Endothelial cell of umbilical vein (primary cell): ENCODE data around the gene MBLAC2. TPM values are rescaled to one million over a fixed set of nuclear protein-coding genes. Genes with fewer than 3 reads are reported as not detected.

Experiments used
- BruUV-seq: library from RNA; stranded (reverse); fragments of 400-500 nt; replicated peaks from 2 replicates; lab custom pipeline; 2021; lab: Mats Ljungman, UMichigan
- CTCF ChIA-PET: fragments of 300-600, 350-600 bp; sonication (Branson Sonifier 250); formaldehyde crosslinking; loops from one replicate; lab custom pipeline; 2021; ENCODE audit warnings: antibody characterized with exemption, inconsistent platforms; lab: Charles Lee
- POLR2A ChIA-PET: fragments of 300-600, 350-600 bp; sonication (Branson Sonifier 250); formaldehyde crosslinking; loops from one replicate; lab custom pipeline; 2021; ENCODE audit warnings: antibody characterized with exemption, inconsistent platforms; lab: Charles Lee
- DNase-seq: peaks from one replicate; pipeline ENCODE4 v3.0.0-alpha.2; 2011; ENCODE audit warnings: low read depth, low spot score
- FAIRE-seq: peaks from 2 replicates; lab custom pipeline; 2011; peaks lifted over from hg19 to GRCh38; lab: Jason Lieb, UNC
- H2AFZ ChIP-seq: 2 replicates; pipeline ENCODE4 v1.6.0; 2012; ENCODE audit warnings: low read depth, low read length, control low read depth, inconsistent platforms
- H3K27ac ChIP-seq: 2 replicates; pipeline ENCODE4 v1.5.1; 2011; ENCODE audit warnings: low read depth, mild to moderate bottlenecking, control low read depth, low read length, moderate library complexity; ENCODE audit not compliant: insufficient read depth
- H3K27me3 ChIP-seq, 2 experiments: 2 replicates each; pipeline versions ENCODE4 v1.6.0 to v1.6.1; 2011; ENCODE audit warnings: low read length in 2 of 2, mixed read lengths in 1 of 2; ENCODE audit not compliant: control insufficient read depth in 2 of 2, insufficient read depth in 2 of 2
- H3K36me3 ChIP-seq, 2 experiments: 2 replicates in 1 of 2; 3 replicates in 1 of 2; pipeline ENCODE4 v1.5.1; 2011; ENCODE audit warnings: low read length in 2 of 2, mild to moderate bottlenecking in 1 of 2, moderate library complexity in 1 of 2; ENCODE audit not compliant: control insufficient read depth in 2 of 2, insufficient read depth in 2 of 2; ENCODE audit errors: extremely low read depth in 1 of 2
- H3K4me1 ChIP-seq: 3 replicates; pipeline ENCODE4 v1.5.1; 2011; ENCODE audit warnings: mild to moderate bottlenecking, low read length; ENCODE audit not compliant: control insufficient read depth, insufficient read depth; ENCODE audit errors: extremely low read depth
- H3K4me2 ChIP-seq: 2 replicates; pipeline ENCODE4 v1.6.1; 2011; ENCODE audit warnings: low read length, control low read depth, mixed read lengths; ENCODE audit not compliant: insufficient read depth
- H3K4me3 ChIP-seq, 3 experiments: fragments of 200-600 bp in 1 of 3; sonication (generic), shearing (Covaris generic) in 1 of 3; replicated peaks in 1 of 3; 2 replicates each; pipeline ENCODE4 v1.5.1; 2011 to 2016; ENCODE audit warnings: control low read depth in 3 of 3, low read length in 3 of 3, mild to moderate bottlenecking in 2 of 3, inconsistent platforms in 1 of 3, low read depth in 1 of 3, moderate library complexity in 1 of 3; ENCODE audit not compliant: insufficient read depth in 1 of 3
- H3K79me2 ChIP-seq: 2 replicates; pipeline ENCODE4 v1.6.0; 2012; ENCODE audit warnings: low read length, inconsistent platforms; ENCODE audit not compliant: control insufficient read depth, insufficient read depth
- H3K9ac ChIP-seq: replicated peaks from 2 replicates; pipeline ENCODE3; 2011; ENCODE audit warnings: low read length, control low read depth; ENCODE audit not compliant: insufficient read depth; ENCODE audit errors: extremely low read depth
- H3K9me1 ChIP-seq: replicated peaks from 3 replicates; pipeline ENCODE4 v1.6.0; 2011; ENCODE audit warnings: mild to moderate bottlenecking, low read length; ENCODE audit not compliant: control insufficient read depth, insufficient read depth; ENCODE audit errors: extremely low read depth
- H3K9me3 ChIP-seq: replicated peaks from 2 replicates; pipeline ENCODE4 v1.5.1; 2012; ENCODE audit warnings: low read length, inconsistent platforms; ENCODE audit not compliant: control insufficient read depth, insufficient read depth
- H4K20me1 ChIP-seq: replicated peaks from 2 replicates; pipeline ENCODE3; 2011; ENCODE audit warnings: mild to moderate bottlenecking, low read length; ENCODE audit not compliant: control insufficient read depth, insufficient read depth; ENCODE audit errors: extremely low read depth
- EZH2 ChIP-seq: IDR thresholded peaks from 2 replicates; pipeline ENCODE4 v1.6.1; 2012; ENCODE audit warnings: borderline replicate concordance, low read depth, mild to moderate bottlenecking, moderate library complexity, low read length, inconsistent platforms; ENCODE audit not compliant: severe bottlenecking
- FOS ChIP-seq: IDR thresholded peaks from 2 replicates; pipeline ENCODE4 v1.6.1; 2011; ENCODE audit warnings: mild to moderate bottlenecking, low read length, moderate library complexity, borderline replicate concordance; ENCODE audit not compliant: insufficient read depth
- GATA2 ChIP-seq: IDR thresholded peaks from 2 replicates; pipeline ENCODE4 v1.7.0; 2011; ENCODE audit warnings: low read depth, mild to moderate bottlenecking, moderate library complexity, mixed read lengths, low read length; ENCODE audit not compliant: insufficient read length, insufficient read depth
- JUN ChIP-seq: IDR thresholded peaks from 2 replicates; pipeline ENCODE4 v1.6.1; 2011; ENCODE audit warnings: borderline replicate concordance, low read depth; ENCODE audit not compliant: insufficient read length, insufficient read depth
- MYC ChIP-seq: IDR thresholded peaks from one replicate; pipeline ENCODE4 v1.6.1; 2011; ENCODE audit warnings: mild to moderate bottlenecking, low read depth, low read length
- POLR2A ChIP-seq: IDR thresholded peaks from 2 replicates; pipeline ENCODE4 v1.6.1; 2012; ENCODE audit warnings: low read depth, mild to moderate bottlenecking, control low read depth, low read length
- POLR2AphosphoS5 ChIP-seq: IDR thresholded peaks from 2 replicates; pipeline ENCODE4 v1.6.1; 2012; ENCODE audit warnings: low read depth, mild to moderate bottlenecking, control low read depth, low read length, moderate library complexity; ENCODE audit not compliant: insufficient read depth
- dilution Hi-C: fragments of 300-500 bp; cut with MboI; formaldehyde crosslinking; loops from one replicate; pipeline ENCODE4 v1.15.0; 2019; ENCODE audit warnings: low sequenced_read_pairs; ENCODE audit not compliant: extremely low pct_ligation_motif_present
- intact Hi-C: fragments of 100-400 bp; cut with micrococcal nuclease; formaldehyde crosslinking; loops from one replicate; pipeline ENCODE4 v1.10.0; 2022
- polyA plus RNA-seq, 4 experiments: library from polyadenylated mRNA; depleted of rRNA in 3 of 4; stranded (reverse) in 3 of 4; unstranded in 1 of 4; fragments of >200 nt; gene quantifications; 2 replicates each; pipeline versions ENCODE4 v1.2.1 to v1.2.3, GENCODE V29; 2011 to 2012; ENCODE audit warnings: missing spikeins in 1 of 4
- total RNA-seq: library from RNA; stranded (reverse); gene quantifications from 2 replicates; pipeline ENCODE4 v1.2.3, GENCODE V29; 2021
- TF ChIP-seq, protein P1 (sequence below): IDR thresholded peaks from 2 replicates; pipeline ENCODE4 v1.6.1; 2011; ENCODE audit not compliant: insufficient read depth, insufficient read length
- TF ChIP-seq, protein P2 (sequence below), 2 donors: IDR thresholded peaks; 1 replicate in 1 of 2; 2 replicates in 1 of 2; pipeline ENCODE4 v1.5.1; 2011; ENCODE audit warnings: low read length in 2 of 2, mild to moderate bottlenecking in 2 of 2, moderate library complexity in 2 of 2, control low read depth in 1 of 2, inconsistent platforms in 1 of 2, low read depth in 1 of 2; ENCODE audit not compliant: insufficient read depth in 1 of 2; ENCODE audit errors: extremely low read depth in 1 of 2

Gene MBLAC2
- total and polyA plus RNA-seq, 2 donors (not counting 3 experiments of a cell fraction or from before 2014, with no cell fraction given), result 2.1 to 5.3 TPM

DNA sequence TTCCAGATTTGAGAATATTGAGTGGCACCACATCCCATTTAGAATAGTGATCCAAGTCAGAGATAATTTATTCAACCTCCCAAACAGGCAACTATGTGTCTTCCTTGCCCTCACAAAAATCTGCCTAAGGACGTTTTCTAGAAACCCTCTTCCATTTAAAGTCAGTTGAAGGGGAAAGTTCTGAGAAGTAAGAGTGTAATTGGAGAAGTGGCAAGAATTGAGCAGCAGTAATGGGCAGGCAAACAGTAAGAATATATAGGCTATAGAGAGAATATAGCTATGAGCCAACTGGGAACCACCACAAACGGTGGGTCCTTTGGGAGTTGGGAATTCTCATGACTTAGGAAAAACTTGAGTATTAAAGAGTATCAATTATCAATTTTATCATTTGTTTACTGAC lies 33.9 kb downstream of the MBLAC2 start:
- BruUV-seq, result no TSS peak
- intact Hi-C loops, result loop anchor here (1.0 kb wide), 1 partner anchor 164 kb away; no protein-coding TSS in a partner anchor
- DNase-seq, result no peak
- no peak overlapping the region for H3K27ac ChIP-seq
- ChIA-PET CTCF (interaction anchor here (1.2 to 6.1 kb wide), 14 partner anchors 9 to 979 kb away, joined by 3 to 90 read pairs (median 7); partner anchors contain the start of gene LYSMD3), POLR2A (no interaction called here)
- H3K9me3 ChIP-seq, result no peaks in the 10 kb centered on the region
- TF ChIP-seq FOS, result no peak
- no peak for TF ChIP-seq MYC
- no peak for TF ChIP-seq GATA2
- no peak for TF ChIP-seq POLR2A
- TF ChIP-seq POLR2AphosphoS5, result no peak
- TF ChIP-seq, protein P1, sequence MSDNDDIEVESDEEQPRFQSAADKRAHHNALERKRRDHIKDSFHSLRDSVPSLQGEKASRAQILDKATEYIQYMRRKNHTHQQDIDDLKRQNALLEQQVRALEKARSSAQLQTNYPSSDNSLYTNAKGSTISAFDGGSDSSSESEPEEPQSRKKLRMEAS, result no peak
- TF ChIP-seq JUN, result no peak
- TF ChIP-seq, protein P2, sequence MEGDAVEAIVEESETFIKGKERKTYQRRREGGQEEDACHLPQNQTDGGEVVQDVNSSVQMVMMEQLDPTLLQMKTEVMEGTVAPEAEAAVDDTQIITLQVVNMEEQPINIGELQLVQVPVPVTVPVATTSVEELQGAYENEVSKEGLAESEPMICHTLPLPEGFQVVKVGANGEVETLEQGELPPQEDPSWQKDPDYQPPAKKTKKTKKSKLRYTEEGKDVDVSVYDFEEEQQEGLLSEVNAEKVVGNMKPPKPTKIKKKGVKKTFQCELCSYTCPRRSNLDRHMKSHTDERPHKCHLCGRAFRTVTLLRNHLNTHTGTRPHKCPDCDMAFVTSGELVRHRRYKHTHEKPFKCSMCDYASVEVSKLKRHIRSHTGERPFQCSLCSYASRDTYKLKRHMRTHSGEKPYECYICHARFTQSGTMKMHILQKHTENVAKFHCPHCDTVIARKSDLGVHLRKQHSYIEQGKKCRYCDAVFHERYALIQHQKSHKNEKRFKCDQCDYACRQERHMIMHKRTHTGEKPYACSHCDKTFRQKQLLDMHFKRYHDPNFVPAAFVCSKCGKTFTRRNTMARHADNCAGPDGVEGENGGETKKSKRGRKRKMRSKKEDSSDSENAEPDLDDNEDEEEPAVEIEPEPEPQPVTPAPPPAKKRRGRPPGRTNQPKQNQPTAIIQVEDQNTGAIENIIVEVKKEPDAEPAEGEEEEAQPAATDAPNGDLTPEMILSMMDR (IDR thresholded peaks at IDR 0.05; ENCODE audit: extremely low read depth in 1 of 2, insufficient read depth in 1 of 2, low read depth in 1 of 2, low read length in 2 of 2), result no peak
- no peak for TF ChIP-seq EZH2
- no peak overlapping the region for H3K4me2 ChIP-seq
- no peaks in the 10 kb centered on the region for H4K20me1 ChIP-seq
- no peak for FAIRE-seq
- no peaks in the 10 kb centered on the region for H3K4me1 ChIP-seq
- no peaks in the 10 kb centered on the region for H3K9me1 ChIP-seq
- dilution Hi-C loops, result no loop called here
- peaks cover 0 to 5% of the 10 kb centered on the region in 2 experiments for H3K27me3 ChIP-seq
- no peaks in the 10 kb centered on the region for H3K36me3 ChIP-seq
- no peaks in the 10 kb centered on the region for H3K79me2 ChIP-seq
- no peak overlapping the region for H3K4me3 ChIP-seq
- no peak overlapping the region for H3K9ac ChIP-seq
- H2AFZ ChIP-seq, result peak overlapping the region; percentile 78
